AG08396 (cell line): ENCODE results near the gene POMT2.

Experiments
- DNase-seq: peaks from one replicate; pipeline ENCODE4 v3.0.0; 2012; ENCODE audit warnings: low spot score, mixed read lengths

Gene POMT2

DNA sequence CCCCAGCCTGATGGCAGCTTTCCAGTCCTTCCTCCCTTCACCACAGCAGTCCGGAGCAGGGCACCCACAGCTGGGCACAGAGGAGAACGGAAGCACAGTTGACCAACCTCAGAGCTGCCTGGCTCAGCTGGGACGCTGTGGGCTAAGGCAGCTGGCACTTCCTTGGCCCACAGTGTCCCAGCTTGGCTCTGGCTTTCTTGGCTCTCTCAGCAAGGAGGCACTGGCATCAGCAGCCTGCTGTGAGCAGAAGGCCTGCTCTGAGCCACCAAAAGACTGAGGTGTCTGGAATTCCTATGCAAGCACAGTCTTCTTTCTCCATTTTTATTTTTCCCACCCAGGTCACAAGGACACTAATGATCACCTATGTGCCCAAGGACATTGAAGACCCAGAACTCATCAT is 82.3 kb downstream of the POMT2 start:
- DNase-seq, result no peak

DNA sequence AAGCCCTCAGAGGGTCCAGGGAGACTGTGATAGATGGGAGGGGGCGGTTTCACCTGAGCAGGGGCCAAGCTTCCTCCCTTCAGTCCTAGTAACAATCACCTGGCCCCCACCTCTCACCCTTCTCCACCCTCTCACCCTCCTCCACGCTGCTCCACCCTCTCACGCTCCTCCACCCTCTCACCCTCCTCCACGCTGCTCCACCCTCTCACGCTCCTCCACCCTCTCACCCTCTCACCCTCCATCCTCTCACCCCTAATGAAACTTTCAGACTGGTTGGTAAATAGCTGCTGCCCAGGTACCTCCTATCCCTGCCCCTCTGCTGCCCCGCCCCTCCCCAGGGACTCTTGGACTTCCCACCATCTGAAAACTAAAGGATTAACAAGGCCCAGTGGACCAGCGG is 83.9 kb downstream of the POMT2 start:
- DNase-seq, result no peak

DNA sequence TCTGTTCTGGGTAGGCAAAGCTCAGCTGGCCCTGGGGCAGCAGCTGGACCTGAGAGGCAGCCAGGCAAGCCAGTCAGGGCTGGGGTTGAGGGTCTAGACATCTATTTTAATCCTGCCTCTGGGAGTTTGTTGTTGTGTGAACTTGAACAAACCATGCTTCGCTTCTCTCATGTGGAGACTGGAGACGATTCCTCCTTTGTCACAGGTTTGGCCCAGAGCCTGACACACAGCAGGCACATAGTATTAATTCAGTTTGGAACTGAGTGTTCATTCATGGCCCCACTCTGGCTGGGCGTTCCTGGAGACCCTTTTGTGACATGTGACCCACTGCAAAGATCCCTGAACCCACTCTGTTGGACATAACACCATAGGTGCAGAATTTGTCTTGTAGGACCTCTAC is 89.0 kb downstream of the POMT2 start:
- DNase-seq, result no peak

DNA sequence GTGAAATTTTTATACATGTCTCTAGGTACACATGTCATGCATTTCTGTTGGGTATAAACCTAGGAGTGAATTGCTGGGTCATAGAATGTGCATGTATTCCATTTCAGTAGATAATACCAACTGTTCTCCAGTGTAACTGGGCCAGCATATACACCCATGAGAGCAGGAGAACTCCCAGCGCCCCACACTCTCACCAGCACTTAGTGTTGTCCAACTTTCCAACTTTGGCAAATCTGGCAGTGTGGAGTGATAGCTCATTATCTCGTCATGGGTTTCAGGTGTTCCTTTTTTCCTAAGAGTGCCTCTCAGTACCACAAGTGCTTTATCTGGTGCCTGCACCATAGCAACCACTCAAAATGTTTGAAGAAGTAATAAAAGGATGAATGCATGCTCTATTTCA is 89.8 kb downstream of the POMT2 start:
- no peak for DNase-seq

DNA sequence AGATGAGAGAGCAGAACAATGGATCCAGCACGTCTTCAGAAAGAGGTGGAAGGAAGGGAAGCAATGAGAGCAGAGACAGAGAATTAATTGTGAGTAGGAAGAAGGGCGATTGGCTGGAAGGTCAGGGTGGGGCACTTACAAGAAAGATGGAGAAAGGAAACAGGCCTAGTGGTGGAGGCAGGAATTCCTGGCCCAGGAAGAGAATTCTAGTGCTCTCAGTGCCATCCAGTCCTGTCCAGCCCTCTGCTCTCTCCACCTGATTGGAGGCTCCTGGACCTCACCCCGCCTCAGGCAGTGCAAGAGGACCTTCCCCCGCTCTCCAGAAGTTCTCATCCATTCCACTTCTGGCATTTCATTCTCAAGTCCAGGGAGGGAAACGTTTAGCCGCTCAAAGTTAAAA is 92.6 kb downstream of the POMT2 start:
- DNase-seq, result no peak

DNA sequence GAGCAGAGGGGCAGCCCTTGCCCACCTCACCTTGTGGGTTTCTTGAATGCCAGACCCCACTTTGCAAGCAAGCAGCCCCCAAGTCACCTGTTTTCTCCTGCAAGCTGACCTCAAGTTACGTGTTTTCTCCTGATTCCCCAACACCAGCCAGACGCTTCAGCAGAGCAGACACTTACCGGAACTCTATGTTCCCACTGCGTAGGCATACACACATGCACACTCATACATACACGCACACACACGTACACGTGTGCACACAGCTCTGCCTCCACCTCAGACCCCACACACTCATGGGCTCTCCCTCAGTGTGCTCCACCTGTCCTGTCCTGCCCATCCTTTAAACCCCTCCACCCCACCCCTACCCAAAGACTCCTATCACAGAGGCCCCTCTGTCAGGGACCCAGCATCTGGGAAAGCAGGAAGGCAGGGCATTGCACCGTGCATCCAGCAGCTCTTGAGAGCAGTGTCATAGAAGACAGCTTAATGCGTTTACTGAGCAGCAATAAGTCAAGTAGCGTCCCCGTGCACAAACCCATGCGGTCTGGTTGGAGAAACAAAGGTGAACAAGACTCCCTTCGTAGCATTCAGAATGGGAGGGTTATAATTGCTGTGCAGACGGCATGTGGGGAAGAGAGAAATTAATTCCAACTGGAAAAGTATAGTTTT is 94.7 kb downstream of the POMT2 start:
- no peak for DNase-seq

DNA sequence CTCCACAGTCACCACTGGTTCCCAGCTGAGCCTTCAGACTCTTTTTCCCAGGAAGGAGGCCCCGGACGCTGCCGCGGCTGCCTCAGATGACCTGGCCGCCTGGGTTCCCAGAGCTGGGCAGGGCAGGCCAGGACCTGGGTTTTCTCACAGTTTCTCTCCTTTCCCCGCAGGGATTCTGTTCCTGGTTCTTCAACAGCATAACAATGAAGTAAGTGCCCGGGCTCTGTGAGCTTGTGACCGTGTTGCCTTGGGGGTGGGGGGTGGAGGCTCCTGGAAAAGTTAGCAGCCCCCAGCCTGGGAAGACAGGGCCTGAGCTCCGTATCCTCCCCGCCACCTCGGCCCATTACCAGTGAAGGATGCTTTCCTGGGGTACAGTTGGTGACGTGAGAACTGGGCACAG is 95.4 kb downstream of the POMT2 start:
- no peak for DNase-seq
